Neural progenitor cell (in vitro differentiated cells): ENCODE measurements around the gene PCSK1.

Experiments
- CTCF ChIP-seq: fragments of 200-600 bp; sonication (generic); IDR thresholded peaks from 2 replicates; pipeline ENCODE4 v1.5.1; 2017; ENCODE audit warnings: antibody characterized with exemption, mild to moderate bottlenecking
- EZH2phosphoT487 ChIP-seq: fragments of 200-600 bp; sonication (generic); IDR thresholded peaks from 2 replicates; pipeline ENCODE4 v1.6.1; 2017; ENCODE audit warnings: antibody characterized with exemption

- TF ChIP-seq CTCF: no peak
- TF ChIP-seq EZH2phosphoT487: no peak
Measured at GRCh38 chr5:96377597-96377996, 55.5 kb downstream of the PCSK1 start.
